IPS-18a (cell line): ENCODE results near the gene KCNAB1.

ENCODE experiments used
- H3K27ac ChIP-seq: one replicate; pipeline ENCODE4 v1.5.1; 2013; ENCODE audit warnings: low read length
- H3K27me3 ChIP-seq: one replicate; pipeline ENCODE4 v1.6.1; 2013; ENCODE audit warnings: mild to moderate bottlenecking, low read length; ENCODE audit not compliant: control insufficient read depth, insufficient read depth
- H3K36me3 ChIP-seq: one replicate; pipeline ENCODE4 v1.6.1; 2013; ENCODE audit warnings: low read depth, low read length; ENCODE audit not compliant: control insufficient read depth
- H3K4me1 ChIP-seq: one replicate; pipeline ENCODE4 v1.6.1; 2013; ENCODE audit warnings: low read depth, low read length; ENCODE audit not compliant: control insufficient read depth
- H3K4me3 ChIP-seq: one replicate; pipeline ENCODE4 v1.5.1; 2013; ENCODE audit warnings: low read length
- H3K9ac ChIP-seq: one replicate; pipeline ENCODE4 v1.6.1; 2013; ENCODE audit warnings: mild to moderate bottlenecking, low read length, moderate library complexity
- H3K9me3 ChIP-seq: one replicate; pipeline ENCODE4 v1.6.1; 2013; ENCODE audit warnings: low read depth, low read length; ENCODE audit not compliant: control insufficient read depth

KCNAB1 gene

GRCh38 chr3:156581033-156581432 is 460.7 kb downstream of the KCNAB1 start:
- Histone ChIP-seq H3K9me3 (no peaks in the 10 kb centered on the region), H3K36me3 (no peaks in the 10 kb centered on the region), H3K4me3 (no peak overlapping the region), H3K27ac (no peak overlapping the region), H3K9ac (no peak overlapping the region), H3K4me1 (no peaks in the 10 kb centered on the region), H3K27me3 (no peaks in the 10 kb centered on the region)

GRCh38 chr3:156581954-156582353 is 461.6 kb downstream of the KCNAB1 start:
- no peaks in the 10 kb centered on the region for H3K9me3 ChIP-seq
- no peak overlapping the region for H3K4me3 ChIP-seq
- H3K9ac ChIP-seq: no peak overlapping the region
- H3K4me1 ChIP-seq: no peaks in the 10 kb centered on the region
- no peaks in the 10 kb centered on the region for H3K36me3 ChIP-seq
- no peaks in the 10 kb centered on the region for H3K27me3 ChIP-seq
- no peak overlapping the region for H3K27ac ChIP-seq

GRCh38 chr3:156582532-156583183 is 462.3 kb downstream of the KCNAB1 start:
- Histone ChIP-seq H3K4me1 (no peaks in the 10 kb centered on the region), H3K9ac (no peak overlapping the region), H3K9me3 (no peaks in the 10 kb centered on the region), H3K4me3 (no peak overlapping the region), H3K27me3 (no peaks in the 10 kb centered on the region), H3K27ac (no peak overlapping the region), H3K36me3 (no peaks in the 10 kb centered on the region)

- no peaks in the 10 kb centered on the region for H3K27me3 ChIP-seq
- H3K9ac ChIP-seq: no peak overlapping the region
- no peak overlapping the region for H3K4me3 ChIP-seq
- no peaks in the 10 kb centered on the region for H3K9me3 ChIP-seq
- H3K27ac ChIP-seq: no peak overlapping the region
- H3K4me1 ChIP-seq: no peaks in the 10 kb centered on the region
- H3K36me3 ChIP-seq: no peaks in the 10 kb centered on the region
These were observed 463.1 kb downstream of the KCNAB1 start for GRCh38 chr3:156583469-156583868.

- H3K4me1 ChIP-seq: no peaks in the 10 kb centered on the region
- no peaks in the 10 kb centered on the region for H3K27me3 ChIP-seq
- no peaks in the 10 kb centered on the region for H3K9me3 ChIP-seq
- no peak overlapping the region for H3K4me3 ChIP-seq
- H3K9ac ChIP-seq: no peak overlapping the region
- no peak overlapping the region for H3K27ac ChIP-seq
- no peaks in the 10 kb centered on the region for H3K36me3 ChIP-seq
These were observed 466.8 kb downstream of the KCNAB1 start for GRCh38 chr3:156586905-156587759.

GRCh38 chr3:156587760-156588069 is 467.3 kb downstream of the KCNAB1 start:
- Histone ChIP-seq H3K9me3 (no peaks in the 10 kb centered on the region), H3K27me3 (no peaks in the 10 kb centered on the region), H3K9ac (no peak overlapping the region), H3K27ac (no peak overlapping the region), H3K4me3 (no peak overlapping the region), H3K36me3 (no peaks in the 10 kb centered on the region), H3K4me1 (no peaks in the 10 kb centered on the region)
